ENCODE data around the gene CASD1. TPM values are rescaled to one million over a fixed set of nuclear protein-coding genes. Genes with fewer than 3 reads are reported as not detected.

CASD1 gene
- total RNA-seq, 1 donor from 2014 or later = 11.6 TPM

Other genes with a start within 250 kb of the CASD1 start
- gene COL1A2, start 114.9 kb upstream of the CASD1 start, total RNA-seq = 1.0 and 10.9 TPM in 2 replicates
- gene SGCE, start 146.3 kb downstream of the CASD1 start, total RNA-seq = 37.9 and 44.6 TPM in 2 replicates

All from epithelial cell of proximal tubule (primary cell).